T-helper 1 cell (primary cell): ENCODE results near the gene FGF1.

Experiments
- DNase-seq, 5 donors: peaks; one replicate each; pipeline ENCODE4 v3.0.0-alpha.2; 2012 to 2020

FGF1 gene

DNA sequence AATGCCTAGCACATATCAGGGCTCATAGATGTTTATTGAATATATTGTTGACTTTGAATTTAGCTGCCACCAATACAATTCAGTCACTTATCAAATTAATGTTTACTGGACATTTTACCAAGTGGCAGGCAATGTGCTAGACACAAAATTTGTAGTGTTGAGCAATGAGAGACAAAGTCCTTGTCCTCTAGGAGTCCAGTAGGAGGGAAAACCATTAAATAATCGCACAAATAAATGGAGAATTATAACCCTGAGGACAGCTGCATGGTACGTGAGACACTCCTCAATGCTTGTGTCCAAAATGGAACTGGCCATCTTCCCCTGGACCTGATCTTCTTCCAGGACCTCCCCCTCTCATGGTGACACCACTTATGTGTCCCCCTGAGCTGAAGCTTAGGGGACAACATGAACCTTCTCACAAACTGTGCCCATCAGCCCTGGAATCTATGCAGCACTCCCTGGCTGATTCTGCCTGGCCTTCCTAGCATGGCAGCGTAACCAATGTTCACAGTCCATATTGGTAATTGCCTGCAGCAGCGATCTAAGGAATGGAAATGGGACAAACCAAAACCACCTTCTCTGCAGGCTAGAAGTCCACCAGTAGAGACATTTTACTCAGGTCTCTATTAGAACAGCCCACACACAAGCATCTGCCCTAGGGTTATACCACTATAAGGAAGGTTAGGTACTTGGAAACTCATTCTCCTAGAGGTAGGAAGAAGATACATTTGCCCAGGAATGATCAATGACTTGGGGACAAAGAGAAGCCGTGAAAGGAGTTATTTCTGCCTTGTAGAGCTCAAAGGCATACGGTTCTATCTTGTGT, 75.5 kb downstream of the FGF1 start:
- no peak for DNase-seq

DNA sequence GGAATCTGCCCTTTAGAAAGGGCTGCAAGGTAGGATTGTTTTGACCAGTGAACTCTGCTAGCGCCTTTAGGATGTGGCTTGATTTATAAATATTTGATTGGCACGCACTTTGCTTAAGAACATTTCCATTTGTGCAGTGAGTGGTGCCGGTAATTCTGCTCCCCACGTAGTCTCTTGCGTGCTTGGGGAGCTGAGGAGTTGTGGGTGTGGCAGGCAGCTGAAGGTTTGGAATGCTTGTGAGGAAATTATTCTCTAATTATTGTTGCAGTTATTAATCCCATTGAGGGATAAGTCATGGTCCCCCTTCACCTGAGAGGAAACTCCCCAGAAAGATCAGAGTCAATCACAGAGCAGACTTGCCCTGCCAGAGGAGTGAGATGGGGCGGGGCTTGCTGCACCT, 76.7 kb downstream of the FGF1 start:
- no peak for DNase-seq

DNA sequence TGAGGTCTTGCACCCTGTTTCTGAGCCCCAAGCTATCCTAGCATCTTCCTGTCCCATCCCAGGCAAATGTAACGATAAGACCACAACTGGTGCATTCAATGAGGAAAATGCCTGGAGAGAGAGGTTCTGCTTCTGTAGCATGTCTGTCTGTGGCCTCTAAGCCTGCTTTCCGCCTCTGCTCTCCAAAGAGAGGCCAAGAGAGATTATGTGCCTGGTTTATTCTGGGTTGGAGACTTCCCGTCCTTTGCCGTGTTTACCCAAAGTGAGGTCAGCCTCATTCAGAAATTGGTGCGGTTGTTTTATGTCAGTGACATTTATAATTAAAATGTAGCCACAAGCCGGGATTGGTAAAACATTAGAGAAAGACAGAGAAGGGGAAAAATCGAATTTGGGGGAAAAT, 77.8 kb downstream of the FGF1 start:
- DNase-seq, result no peak

DNA sequence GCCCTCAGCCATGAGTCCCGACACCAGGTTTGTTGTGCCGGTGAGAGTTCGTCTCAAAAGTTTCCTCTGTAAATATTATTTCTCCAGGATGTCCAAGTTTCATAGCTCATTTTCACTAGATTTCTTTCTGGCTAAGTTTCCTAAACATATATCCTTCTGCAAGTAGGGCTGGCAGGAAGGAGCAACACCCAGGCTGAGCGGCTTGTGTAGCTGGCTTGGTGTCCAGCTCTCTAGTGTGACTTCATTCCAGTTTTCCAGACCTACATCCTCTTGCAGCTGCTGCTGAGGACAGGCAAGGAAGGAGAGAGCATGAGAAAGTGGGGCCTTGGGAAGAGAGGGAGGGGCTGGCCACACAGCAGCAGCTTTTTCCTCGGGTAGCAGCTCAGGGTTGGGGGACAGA, 80.3 kb downstream of the FGF1 start:
- no peak for DNase-seq

DNA sequence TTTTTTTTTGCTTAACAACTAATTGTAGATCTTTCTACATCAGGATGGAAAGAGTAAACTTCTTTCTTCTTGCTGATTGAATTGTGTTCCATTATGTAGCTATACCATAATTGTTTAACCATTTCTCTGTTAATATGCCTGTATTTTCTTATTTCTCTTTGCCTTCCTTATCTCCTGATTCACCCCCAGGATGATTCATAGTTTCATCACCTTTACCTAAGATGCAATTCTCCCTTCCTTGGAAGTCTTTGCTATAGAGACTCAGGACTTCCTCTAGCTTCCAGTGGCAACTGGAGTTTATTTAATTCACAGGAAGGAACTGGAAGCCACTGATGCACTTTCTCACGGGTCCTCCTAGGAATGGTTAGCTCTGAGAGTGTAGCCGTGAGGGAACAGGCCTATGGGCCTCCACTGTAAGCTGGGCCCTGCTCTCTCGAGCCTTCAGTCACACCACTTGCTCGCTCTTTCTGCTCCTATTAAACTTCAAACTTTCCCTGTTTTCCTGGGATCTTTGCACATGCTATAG, 83.1 kb downstream of the FGF1 start:
- no peak for DNase-seq

DNA sequence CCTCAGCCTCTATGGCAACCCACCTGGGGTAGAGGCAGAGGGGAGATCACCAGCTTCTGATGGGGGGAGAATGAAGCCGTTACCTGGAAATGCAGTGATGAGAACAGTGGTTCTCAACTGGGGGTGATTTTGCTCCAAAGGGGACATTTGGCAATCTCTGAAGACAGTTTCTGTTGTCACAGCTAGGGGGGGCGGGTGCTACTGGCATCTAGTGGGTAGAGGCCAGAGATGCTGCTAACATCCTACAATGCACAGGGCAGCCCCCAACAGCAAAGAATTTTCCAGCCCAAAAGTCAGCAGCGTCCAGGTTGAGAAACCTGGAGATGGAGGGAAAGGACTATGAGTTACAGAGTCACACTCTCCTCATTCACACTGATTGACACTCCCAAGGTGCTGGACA, 84.5 kb downstream of the FGF1 start:
- no peak for DNase-seq

DNA sequence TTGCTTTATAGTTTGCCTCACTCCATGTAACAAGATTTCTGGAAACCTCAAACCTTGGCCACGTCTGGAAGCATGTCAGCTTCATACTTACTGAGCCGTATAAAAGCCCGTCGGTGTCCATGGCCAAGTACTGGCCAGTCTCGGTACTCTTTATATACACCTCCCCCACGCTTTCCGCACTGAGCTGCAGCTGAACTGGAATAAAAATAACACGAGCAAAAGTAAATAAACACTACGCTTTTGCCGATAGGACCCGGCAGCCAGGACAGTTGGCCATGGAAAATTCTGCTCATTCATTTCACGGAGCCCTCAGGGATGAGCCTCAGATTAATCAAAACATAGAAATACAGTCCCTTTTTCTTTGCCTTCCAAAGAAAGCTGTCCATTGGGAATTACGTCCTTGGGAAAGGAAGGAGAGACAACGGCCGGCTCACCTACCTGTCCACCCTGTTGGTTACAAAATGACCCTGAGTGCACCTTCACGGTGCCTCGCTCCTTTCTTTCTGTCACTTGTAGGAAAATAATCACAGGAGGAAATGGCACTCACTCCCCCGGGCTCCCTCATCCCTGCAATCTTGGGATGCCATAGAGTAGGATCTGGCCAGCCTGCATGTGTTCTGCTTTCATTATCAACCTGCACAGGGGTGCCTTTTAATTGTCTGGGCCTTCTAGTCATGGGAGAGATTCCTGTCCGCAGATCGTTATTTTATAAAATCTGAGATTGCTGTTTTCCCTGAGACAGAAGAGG, 85.1 kb downstream of the FGF1 start:
- DNase-seq, result no peak

DNA sequence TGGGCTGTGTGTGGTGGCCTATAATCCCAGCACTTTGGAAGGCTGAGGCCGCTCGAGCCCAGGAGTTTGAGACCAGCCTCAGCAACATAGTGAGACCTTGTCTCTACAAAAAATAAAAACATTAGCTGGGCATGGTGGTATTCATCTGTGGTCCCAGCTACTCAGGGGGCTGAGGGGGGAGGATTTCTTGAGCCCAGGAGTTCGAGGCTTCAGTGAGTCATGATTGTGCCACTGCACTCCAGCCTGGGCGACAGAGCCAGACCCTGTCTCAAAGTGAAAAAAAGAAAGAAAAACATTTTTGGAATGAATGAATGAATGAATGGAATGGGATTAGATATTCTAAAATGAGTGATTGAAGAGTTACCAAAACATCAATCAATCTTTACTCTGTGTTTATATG, 85.8 kb downstream of the FGF1 start:
- DNase-seq, result no peak

DNA sequence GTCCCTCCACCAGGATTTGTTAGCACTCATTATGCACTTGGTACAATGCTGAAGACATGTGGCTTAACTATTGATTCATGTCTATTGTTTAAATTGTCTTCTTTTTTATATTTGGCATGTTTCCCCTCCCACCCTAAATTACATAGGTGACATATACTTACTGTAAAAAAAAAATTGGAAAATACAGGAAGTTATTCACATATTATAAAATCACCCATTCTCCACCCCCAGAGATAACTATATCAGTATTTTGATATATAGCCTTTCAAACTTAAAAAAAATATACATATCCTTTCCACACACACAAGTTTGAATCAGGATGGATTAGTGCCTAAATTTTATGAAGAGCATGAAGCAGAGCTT, 87.6 kb downstream of the FGF1 start:
- DNase-seq, result no peak

DNA sequence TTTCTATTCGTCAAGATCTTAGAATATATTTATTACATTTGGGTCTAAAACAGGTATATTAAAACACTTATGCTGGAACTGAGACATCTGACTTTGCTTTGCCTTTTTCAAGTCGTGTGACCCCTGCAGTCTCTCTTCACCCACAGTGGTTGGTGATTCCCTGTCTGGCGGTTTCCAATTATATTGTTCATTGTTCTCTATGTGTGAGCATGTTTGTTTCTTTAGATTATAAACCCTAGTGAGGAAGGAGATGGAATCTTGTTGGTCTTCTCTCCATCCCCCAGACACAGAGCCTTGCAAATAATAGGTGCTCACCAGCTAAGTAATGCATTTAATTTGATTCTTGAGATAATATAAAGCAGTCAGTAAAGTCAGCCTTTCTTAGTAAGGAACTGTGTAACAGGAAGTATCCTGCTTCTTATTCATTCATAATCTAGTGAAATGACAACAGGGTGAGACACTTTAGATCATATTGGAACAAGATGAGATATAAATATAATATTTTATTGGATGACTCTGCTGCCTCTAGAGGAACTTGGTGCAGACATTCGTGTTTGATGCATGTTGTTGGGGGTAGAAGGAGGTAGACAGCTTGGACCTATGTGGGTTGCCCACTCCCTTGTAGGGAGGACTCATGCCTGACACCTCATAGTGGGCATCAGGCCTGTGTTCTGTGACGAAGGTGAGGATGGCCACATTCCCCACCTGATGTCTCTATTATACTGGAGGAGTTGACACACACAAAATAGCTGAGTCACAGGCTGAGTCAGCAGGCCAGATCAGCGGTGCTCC, 88.1 kb downstream of the FGF1 start:
- DNase-seq, result peak in 1 of 5 donors; percentile 6

DNA sequence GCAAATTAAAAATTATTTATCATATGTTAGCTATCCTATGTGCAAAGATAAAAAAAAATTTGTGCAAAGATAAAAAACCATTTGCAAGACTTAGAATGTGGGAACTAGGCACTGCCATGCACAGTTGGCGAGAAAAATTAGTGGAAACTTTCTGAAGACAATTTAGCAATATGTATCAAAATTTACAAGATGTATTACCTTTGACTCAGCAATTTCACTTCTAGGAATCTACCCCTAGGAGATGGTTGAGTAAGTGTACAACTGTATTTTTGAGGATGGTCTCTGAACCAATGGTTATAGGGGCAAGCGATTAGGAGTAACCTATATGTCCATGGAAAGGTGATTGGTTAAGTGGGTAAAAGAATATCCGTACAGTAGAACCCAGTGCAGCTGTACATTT, 88.9 kb downstream of the FGF1 start:
- no peak for DNase-seq

DNA sequence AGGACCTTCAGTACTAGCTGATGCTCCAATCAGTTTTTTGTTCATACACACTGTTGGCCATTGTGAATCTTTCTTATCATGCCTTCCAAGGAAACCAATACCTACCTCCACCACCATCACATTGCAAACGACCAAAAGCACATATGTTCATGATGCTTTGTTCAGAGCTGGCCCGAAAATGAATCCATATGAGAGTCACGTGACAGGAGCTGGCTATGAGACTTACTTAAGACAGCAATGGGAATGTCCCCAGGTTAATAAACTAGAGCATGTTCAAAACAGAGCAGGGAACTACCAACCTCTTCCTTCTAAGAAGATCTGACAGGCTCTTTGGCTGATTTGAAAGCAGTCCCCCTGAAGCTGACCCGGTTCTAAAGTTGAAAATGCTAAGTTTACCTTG, 93.5 kb downstream of the FGF1 start:
- no peak for DNase-seq

DNA sequence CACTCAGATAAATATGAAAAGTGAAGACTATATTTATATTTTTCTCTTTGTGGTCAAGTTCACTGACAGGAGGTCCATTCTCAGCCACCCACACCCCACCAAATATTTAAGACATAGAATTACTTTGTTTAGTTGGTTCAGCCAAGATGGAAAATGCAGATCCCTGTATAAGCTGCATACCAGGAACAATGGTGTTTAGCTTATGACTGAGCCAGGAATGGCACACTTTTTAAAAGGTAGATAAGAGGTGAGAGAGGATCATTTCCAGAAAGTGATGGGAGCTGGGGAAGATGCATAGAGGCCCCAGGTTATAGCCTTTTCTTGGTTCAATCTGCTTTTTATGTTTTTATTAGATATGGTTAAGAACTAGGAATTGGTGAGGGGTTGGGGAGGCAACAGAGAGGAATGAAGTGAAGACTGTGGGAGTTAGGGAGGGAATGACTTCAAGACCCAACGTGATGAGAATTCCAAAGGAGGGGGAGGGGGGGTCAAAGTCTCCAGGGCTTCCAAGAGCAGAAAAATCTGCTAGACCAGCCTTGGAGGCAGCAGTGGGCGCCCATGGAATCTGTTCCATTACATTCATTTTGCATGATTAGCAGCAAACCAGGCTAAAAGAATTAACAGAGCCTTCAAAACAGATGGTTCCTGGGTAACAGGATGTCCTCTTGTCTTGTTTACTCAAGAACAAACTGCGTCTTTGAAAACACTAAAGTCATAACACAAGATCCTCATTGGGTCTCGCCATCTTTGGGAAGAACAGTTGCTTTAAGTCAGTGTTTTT, 95.2 kb downstream of the FGF1 start:
- no peak for DNase-seq

DNA sequence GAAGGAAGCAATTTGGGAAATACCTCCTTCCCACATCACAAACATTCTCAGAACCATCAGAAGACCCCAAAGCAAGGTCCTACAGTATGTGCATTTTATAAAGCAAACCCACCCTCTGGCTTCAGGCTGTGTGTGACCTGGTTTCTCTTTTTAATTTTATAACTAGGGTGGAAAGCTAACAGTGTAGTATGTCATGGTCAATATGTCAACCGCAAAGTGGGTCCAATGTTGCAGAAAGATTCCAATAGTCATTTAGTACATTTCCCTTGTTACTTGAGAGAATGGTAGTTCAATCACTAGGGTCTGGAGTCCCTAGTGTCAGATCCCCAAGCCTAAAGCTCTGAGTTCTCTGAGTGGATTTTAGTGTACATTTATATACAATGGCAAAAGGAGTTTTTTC, 96.2 kb downstream of the FGF1 start:
- no peak for DNase-seq

DNA sequence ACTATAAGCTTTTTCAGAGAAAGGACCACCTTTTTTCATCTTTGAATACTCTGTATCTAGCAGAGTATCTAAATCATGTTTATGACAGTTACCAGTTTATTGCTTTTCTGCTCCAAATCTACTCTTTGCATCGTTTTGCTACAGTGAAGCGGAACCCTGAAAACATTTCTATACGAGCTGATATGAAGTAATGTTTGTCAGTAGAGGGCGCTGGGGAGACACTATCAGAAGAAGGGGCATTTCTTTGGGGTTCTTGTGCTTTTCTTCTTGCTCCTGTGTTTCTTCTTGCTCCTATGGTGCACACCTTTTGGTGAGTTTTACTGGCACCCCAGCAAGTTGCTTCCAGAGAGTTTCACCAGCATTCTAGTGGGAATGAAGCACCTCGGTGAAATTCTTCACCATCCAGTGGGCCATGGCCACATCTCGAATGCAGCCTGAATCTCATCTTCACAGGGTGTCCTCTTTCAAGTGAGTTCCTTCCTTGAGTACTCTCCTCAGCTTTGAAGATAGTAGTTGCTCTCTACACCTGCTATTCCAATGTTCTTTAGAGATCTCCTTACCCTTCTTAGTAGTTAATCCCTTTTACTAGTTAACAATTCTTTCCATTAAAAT, 98.4 kb downstream of the FGF1 start:
- DNase-seq, result peak in 2 of 5 donors; percentile 8 to 33

DNA sequence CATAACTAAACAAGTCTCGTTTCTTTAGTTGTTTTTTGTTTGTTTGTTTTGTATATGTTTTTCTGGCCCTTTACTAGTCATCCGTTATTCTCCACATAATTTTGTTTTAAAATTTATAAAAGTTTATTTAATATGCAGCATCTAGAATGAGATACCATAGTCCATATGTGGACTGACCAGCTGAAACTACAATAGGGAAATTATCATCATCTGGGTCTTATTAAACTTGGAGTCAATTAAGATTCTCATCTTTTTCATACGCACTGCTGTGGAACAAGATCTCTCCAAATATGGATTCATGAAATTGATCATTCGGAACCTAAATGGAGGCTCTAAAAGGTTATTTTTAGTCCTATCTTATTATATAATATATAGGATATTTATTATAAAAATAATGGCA, 99.3 kb downstream of the FGF1 start:
- DNase-seq, result no peak

DNA sequence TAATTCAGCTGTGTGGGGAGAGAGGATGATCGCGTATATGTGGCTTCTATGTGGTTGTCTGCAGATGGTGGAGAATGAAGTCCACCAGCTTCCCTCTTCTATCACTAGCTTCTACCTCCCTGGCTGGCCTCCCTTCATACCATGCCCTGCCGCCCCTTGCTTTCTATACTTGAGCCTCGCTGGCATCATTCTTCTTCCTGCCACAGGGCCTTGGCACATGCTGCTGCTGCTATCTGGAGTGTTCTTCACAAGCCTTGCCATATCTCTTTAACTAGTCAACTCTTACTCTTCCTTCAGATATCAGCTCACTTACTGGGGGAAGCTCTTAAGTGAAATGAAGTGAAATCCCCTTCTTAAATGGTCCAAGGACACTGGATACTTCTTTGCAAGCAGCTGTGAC, 100.4 kb downstream of the FGF1 start:
- DNase-seq, result no peak

DNA sequence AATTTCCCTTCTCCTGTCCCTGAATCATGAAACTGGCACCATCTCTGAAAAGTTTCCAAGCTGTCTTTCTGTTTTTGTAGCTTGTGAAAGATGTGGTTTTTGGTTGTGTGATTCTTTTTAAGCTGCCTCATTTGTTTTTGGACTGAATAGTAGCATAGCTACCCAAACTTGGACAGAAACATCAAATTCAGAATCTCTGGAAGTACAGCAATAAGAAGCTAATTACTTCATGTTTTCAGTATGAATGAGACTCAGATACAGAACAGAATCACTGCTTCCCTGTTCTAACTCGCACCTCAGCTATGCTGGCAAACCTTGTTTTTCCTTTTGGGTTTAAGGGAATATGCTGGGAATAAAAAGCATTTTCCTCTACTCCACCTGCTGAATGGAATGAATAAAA, 101.0 kb downstream of the FGF1 start:
- DNase-seq, result no peak

DNA sequence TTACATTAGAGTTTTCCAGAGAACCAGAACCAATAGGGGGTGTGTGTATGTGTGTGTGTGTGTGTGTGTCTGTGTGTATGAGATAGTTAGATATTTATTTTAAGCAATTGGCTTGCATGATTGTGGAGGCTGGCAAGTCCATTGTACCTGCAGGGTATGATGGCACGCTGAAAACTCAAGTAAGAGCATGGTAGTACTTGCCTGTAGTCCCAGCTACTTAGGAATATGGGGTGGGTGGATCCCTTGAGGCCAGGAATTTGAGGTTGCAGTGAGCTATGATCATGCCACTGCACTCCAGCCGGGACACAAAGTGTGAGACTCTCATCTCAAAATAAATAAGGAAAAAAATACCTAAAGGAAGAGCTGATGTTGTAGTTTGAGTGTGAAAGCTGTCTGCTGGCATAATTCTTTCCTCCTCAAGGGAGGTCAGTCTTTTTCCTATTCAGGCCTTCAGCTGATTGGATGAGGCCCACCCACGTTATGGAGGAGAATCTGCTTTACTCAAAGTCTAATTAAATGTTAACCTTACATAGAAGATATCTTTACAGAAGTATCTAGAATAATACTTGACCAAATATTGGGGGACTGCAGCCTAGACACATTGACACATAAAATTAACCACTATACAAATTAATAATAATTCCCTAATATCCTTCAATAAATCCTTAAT, 107.6 kb downstream of the FGF1 start:
- DNase-seq, result no peak

DNA sequence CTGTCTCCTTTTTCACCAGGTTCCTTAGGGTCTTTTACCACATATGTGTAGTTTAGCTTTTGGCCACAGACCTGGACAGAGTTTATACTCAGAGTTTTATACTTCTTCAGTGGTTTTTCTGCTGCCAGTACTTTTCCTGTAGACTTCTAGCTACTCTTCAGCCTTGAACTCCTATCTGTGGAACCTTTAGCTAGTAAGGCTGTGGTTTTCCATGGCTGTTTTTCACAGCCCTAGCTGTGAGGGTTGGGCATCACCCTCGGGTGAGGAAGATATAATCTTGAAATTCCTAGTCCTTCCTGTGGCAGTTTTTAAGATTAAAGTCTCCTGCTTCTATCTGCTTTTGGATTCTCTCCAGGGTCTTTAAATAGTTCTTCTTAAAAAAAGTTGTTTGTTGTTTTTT, 109.1 kb downstream of the FGF1 start:
- no peak for DNase-seq

DNA sequence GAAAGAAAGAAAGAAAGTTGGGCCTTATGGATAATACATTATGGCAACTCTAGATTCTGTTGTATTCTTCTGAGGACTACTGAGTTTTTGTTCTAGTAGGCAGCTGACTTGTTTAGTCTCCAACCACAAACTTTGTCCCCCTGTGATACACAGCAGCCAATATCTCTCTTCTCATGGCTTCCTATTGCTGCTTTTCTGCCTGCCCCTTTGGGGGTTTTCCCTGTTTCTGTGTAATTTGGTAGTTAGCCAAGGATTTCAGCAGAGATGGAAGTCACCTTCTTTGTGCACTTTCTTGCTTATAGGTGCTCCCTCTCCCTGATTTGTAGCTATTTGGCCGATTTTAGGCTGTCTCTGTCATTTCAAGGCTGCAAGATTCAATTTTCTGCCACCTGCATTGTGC, 109.6 kb downstream of the FGF1 start:
- no peak for DNase-seq

DNA sequence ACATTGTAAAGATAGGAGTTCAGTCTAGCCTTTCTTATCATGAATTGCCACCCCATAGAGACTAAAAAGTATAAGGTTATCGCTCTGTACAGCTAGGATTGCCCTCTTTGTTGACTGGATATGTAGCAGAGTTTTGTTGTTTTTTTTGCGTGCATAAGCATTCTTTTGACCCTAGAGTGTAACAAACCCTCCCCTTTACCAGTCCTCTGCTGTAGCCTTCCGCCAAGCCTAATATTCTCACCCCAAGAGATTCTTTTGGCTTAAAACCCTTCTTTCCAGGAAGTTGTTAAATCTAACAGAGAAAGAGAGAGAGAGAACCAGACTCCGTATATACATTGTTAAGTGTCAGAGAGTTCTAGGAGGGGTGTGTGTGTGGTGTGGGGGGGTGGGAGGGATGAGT, 113.9 kb downstream of the FGF1 start:
- DNase-seq, result no peak
